SK-N-SH (cell line): Measurements from ENCODE around the gene KRTAP10-1. TPM values are rescaled to one million over a fixed set of nuclear protein-coding genes. Genes with fewer than 3 reads are reported as not detected.

Experiments used
- CTCF ChIA-PET: fragments of 300-600, 350-600 bp; formaldehyde crosslinking; extraction: SDS; loops from one replicate; lab custom pipeline; 2021; lab: Yijun Ruan, JAX
- POLR2A ChIA-PET: fragments of 350-600 bp; sonication (Branson Sonifier 250); formaldehyde crosslinking; extraction: SDS; loops from one replicate; lab custom pipeline; 2020; ENCODE audit warnings: antibody characterized with exemption, inconsistent platforms; lab: Yijun Ruan, JAX
- DNase-seq: peaks from one replicate; pipeline ENCODE4 v3.0.0; 2012
- H2AFZ ChIP-seq: fragments of 200-600 bp; sonication (generic); 2 replicates; pipeline ENCODE4 v1.8.1; 2016; ENCODE audit warnings: antibody characterized with exemption, mild to moderate bottlenecking, low read depth
- H3F3A ChIP-seq: fragments of 200-600 bp; sonication (generic); replicated peaks from 2 replicates; pipeline ENCODE3; 2016; ENCODE audit warnings: antibody characterized with exemption, mild to moderate bottlenecking; ENCODE audit not compliant: insufficient read depth
- H3K27ac ChIP-seq, 2 experiments: fragments of 200-500 bp in 1 of 2; fragments of 200-600 bp in 1 of 2; sonication (Bioruptor generic) in 1 of 2; sonication (generic), shearing (Covaris generic) in 1 of 2; 2 replicates each; pipeline versions ENCODE4 v1.5.1 to v1.6.1; 2014 to 2016; ENCODE audit warnings: low read depth in 2 of 2, inconsistent platforms in 1 of 2, low read length in 1 of 2, mild to moderate bottlenecking in 1 of 2, mixed read lengths in 1 of 2
- H3K27me3 ChIP-seq: fragments of 200-600 bp; sonication (generic), shearing (Covaris generic); 2 replicates; pipeline ENCODE4 v1.6.1; 2016; ENCODE audit warnings: mixed run types; ENCODE audit not compliant: insufficient read depth
- H3K36me3 ChIP-seq, 2 experiments: fragments of 200-500 bp in 1 of 2; fragments of 200-600 bp in 1 of 2; sonication (Bioruptor generic) in 1 of 2; sonication (generic) in 1 of 2; replicated peaks in 1 of 2; 2 replicates each; pipeline versions ENCODE3 to v1.5.1; 2014 to 2016; ENCODE audit warnings: low read length in 1 of 2, mild to moderate bottlenecking in 1 of 2; ENCODE audit not compliant: insufficient read depth in 2 of 2, control insufficient read depth in 1 of 2
- H3K4me1 ChIP-seq, 2 experiments: fragments of 200-500 bp in 1 of 2; fragments of 200-600 bp in 1 of 2; sonication (Bioruptor generic) in 1 of 2; sonication (generic), shearing (Covaris generic) in 1 of 2; 2 replicates each; pipeline versions ENCODE4 v1.5.1 to v1.6.1; 2014 to 2016; ENCODE audit warnings: low read depth in 1 of 2, low read length in 1 of 2, mixed run types in 1 of 2; ENCODE audit not compliant: insufficient read depth in 2 of 2, control insufficient read depth in 1 of 2
- H3K4me2 ChIP-seq: fragments of 200-600 bp; sonication (generic), shearing (Covaris generic); 2 replicates; pipeline ENCODE4 v1.6.1; 2017; ENCODE audit warnings: mixed run types
- H3K4me3 ChIP-seq, 2 experiments: fragments of 200-500 bp in 1 of 2; fragments of 200-600 bp in 1 of 2; sonication (Bioruptor generic) in 1 of 2; sonication (generic), shearing (Covaris generic) in 1 of 2; 2 replicates each; pipeline versions ENCODE4 v1.5.1 to v1.8.1; 2014 to 2016; ENCODE audit warnings: low read depth in 2 of 2, inconsistent platforms in 1 of 2, low read length in 1 of 2, mild to moderate bottlenecking in 1 of 2, mixed read lengths in 1 of 2, moderate library complexity in 1 of 2
- H3K79me2 ChIP-seq: fragments of 200-600 bp; sonication (generic); 2 replicates; pipeline ENCODE4 v1.8.1; 2017; ENCODE audit warnings: mild to moderate bottlenecking; ENCODE audit not compliant: insufficient read depth
- H3K9ac ChIP-seq: fragments of 200-600 bp; sonication (generic); 2 replicates; pipeline ENCODE4 v1.6.1; 2017; ENCODE audit warnings: mixed run types
- H3K9me2 ChIP-seq: fragments of 200-600 bp; sonication (generic); 2 replicates; pipeline ENCODE4 v1.6.1; 2017; ENCODE audit warnings: mixed run types
- H3K9me3 ChIP-seq: fragments of 200-600 bp; sonication (generic); 2 replicates; pipeline ENCODE4 v1.6.1; 2017; ENCODE audit warnings: mixed run types, mild to moderate bottlenecking, moderate library complexity
- H4K20me1 ChIP-seq: fragments of 200-600 bp; sonication (generic); 2 replicates; pipeline ENCODE4 v1.6.1; 2017; ENCODE audit warnings: mild to moderate bottlenecking, mixed run types; ENCODE audit not compliant: insufficient read depth
- CHD2 ChIP-seq: fragments of 150-350 bp; IDR thresholded peaks from 2 replicates; pipeline ENCODE4 v1.6.1; 2018; ENCODE audit warnings: low read length; ENCODE audit not compliant: partially characterized antibody
- CTCF ChIP-seq: fragments of 200-600 bp; sonication (generic); IDR thresholded peaks from 2 replicates; pipeline ENCODE4 v1.6.1; 2017; ENCODE audit warnings: antibody characterized with exemption, mild to moderate bottlenecking, moderate library complexity
- ELF1 ChIP-seq: IDR thresholded peaks from 2 replicates; pipeline ENCODE4 v1.4.0; 2012
- EP300 ChIP-seq, 2 experiments: IDR thresholded peaks; 2 replicates each; pipeline versions ENCODE4 v1.4.0 to v1.6.1; 2012; ENCODE audit warnings: borderline replicate concordance in 1 of 2, low read depth in 1 of 2, low read length in 1 of 2
- FOXJ3 ChIP-seq: sonication (generic); formaldehyde crosslinking; IDR thresholded peaks from 2 replicates; pipeline ENCODE4 v1.5.1; 2020; ENCODE audit warnings: mild to moderate bottlenecking, missing genetic modification reagents
- GATA2 ChIP-seq: sonication (generic); formaldehyde crosslinking; IDR thresholded peaks from 2 replicates; pipeline ENCODE4 v1.5.0; 2020; ENCODE audit warnings: mild to moderate bottlenecking, missing genetic modification reagents
- JUND ChIP-seq: IDR thresholded peaks from 2 replicates; pipeline ENCODE4 v1.4.0; 2012
- MXI1 ChIP-seq: IDR thresholded peaks from 2 replicates; pipeline ENCODE4 v1.6.1; 2012; ENCODE audit warnings: mild to moderate bottlenecking, low read depth, low read length, improper control_type of control experiment
- NFIC ChIP-seq: IDR thresholded peaks from 2 replicates; pipeline ENCODE4 v1.4.0; 2012; ENCODE audit warnings: borderline replicate concordance
- NRF1 ChIP-seq: IDR thresholded peaks from 2 replicates; pipeline ENCODE4 v1.6.1; 2012; ENCODE audit warnings: low read depth, mild to moderate bottlenecking, low read length
- PBX3 ChIP-seq: IDR thresholded peaks from 2 replicates; pipeline ENCODE4; 2012
- POLR2AphosphoS5 ChIP-seq: IDR thresholded peaks from 2 replicates; pipeline ENCODE4 v1.6.1; 2012; ENCODE audit warnings: low read depth, low read length
- RCOR1 ChIP-seq: fragments of 150-350 bp; IDR thresholded peaks from 2 replicates; pipeline ENCODE4 v1.6.1; 2017; ENCODE audit warnings: antibody characterized with exemption, low read length
- RXRA ChIP-seq: IDR thresholded peaks from 2 replicates; pipeline ENCODE4 v1.4.0; 2012; ENCODE audit warnings: low read depth, mild to moderate bottlenecking, borderline replicate concordance
- SIN3A ChIP-seq: IDR thresholded peaks from 2 replicates; pipeline ENCODE4 v1.6.1; 2012; ENCODE audit warnings: low read depth, mild to moderate bottlenecking, low read length, moderate library complexity, borderline replicate concordance
- TCF12 ChIP-seq: IDR thresholded peaks from 2 replicates; pipeline ENCODE4 v1.4.0; 2012
- USF1 ChIP-seq: IDR thresholded peaks from 2 replicates; pipeline ENCODE4 v1.4.0; 2012; ENCODE audit warnings: low read depth, borderline replicate concordance
- ZBTB33 ChIP-seq: IDR thresholded peaks from 2 replicates; pipeline ENCODE4 v1.4.0; 2012; ENCODE audit warnings: low read depth, borderline replicate concordance
- WGBS: methylation state at CpG from one replicate; pipeline ENCODE4 v1.1.6; 2017; ENCODE audit warnings: low lambda C conversion rate; 5-methylcytosine and 5-hydroxymethylcytosine counted together
- polyA plus RNA-seq, 3 experiments: library from polyadenylated mRNA; depleted of rRNA; stranded (reverse); fragments of >200 nt; gene quantifications; 2 replicates each; pipeline ENCODE4 v1.2.3, GENCODE V29; 2012

Gene KRTAP10-1
- polyA plus RNA-seq, 1 of the 3 experiments (the other 2 are of a cell fraction) = not detected

- 39% methylated on average over 7 of the region's 7 CpGs for WGBS
- no peak for DNase-seq
- H3K36me3 ChIP-seq = no peaks in the 10 kb centered on the region
- H3K4me3 ChIP-seq = no peak overlapping the region
- H3F3A ChIP-seq = no peaks in the 10 kb centered on the region
- peaks cover 11% of the 10 kb centered on the region; the same call in 1 of the 2 replicates for H3K9me3 ChIP-seq
- H3K79me2 ChIP-seq = peaks cover 6% of the 10 kb centered on the region; the same call in 1 of the 2 replicates
- TF ChIP-seq POLR2AphosphoS5 (no peak), ELF1 (no peak), USF1 (no peak), TCF12 (no peak), PBX3 (no peak), ZBTB33 (no peak), RCOR1 (no peak), FOXJ3 (no peak), CTCF (no peak), CHD2 (no peak), MXI1 (no peak), NFIC (no peak), SIN3A (no peak), EP300 (IDR thresholded peaks at IDR 0.05; ENCODE audit: borderline replicate concordance in 1 of 2, low read depth in 1 of 2, low read length in 1 of 2) (no peak), JUND (no peak), GATA2 (no peak), NRF1 (no peak), RXRA (no peak)
- no peaks in the 10 kb centered on the region for H3K4me1 ChIP-seq
- POLR2A ChIA-PET = no interaction called here
- no peaks in the 10 kb centered on the region for H3K9me2 ChIP-seq
- no peak overlapping the region for H3K9ac ChIP-seq
- H3K27me3 ChIP-seq = no peaks in the 10 kb centered on the region
- H2AFZ ChIP-seq = no peak overlapping the region
- no peaks in the 10 kb centered on the region for H4K20me1 ChIP-seq
- no peak overlapping the region for H3K27ac ChIP-seq
- CTCF ChIA-PET = interaction anchor here (0.9 to 1.4 kb wide), 4 partner anchors 12 to 28 kb away, joined by 3 to 6 read pairs (median 4); no protein-coding TSS in a partner anchor
- H3K4me2 ChIP-seq = no peak overlapping the region
Measured at GRCh38 chr21:44489962-44490361, 50.0 kb downstream of the KRTAP10-1 start.

Other genes starting within 250 kb of the KRTAP10-1 start
- 107 and 118 TPM in 2 replicates for gene PFKL, start 240.1 kb downstream of the KRTAP10-1 start, polyA plus RNA-seq (2012; rRNA removed)
- gene CFAP410, start 200.8 kb downstream of the KRTAP10-1 start, polyA plus RNA-seq (2012; rRNA removed) = 18.0 and 19.2 TPM in 2 replicates
- not detected in 2 replicates for gene TRPM2, start 186.6 kb downstream of the KRTAP10-1 start, polyA plus RNA-seq (2012; rRNA removed)
- gene LRRC3, start 84.7 kb downstream of the KRTAP10-1 start, polyA plus RNA-seq (2012; rRNA removed) = 1.9 and 2.3 TPM in 2 replicates
- gene KRTAP10-2, start 11.3 kb upstream of the KRTAP10-1 start, polyA plus RNA-seq (2012; rRNA removed) = not detected in 2 replicates
- gene KRTAP10-3, start 18.6 kb upstream of the KRTAP10-1 start, polyA plus RNA-seq (2012; rRNA removed) = not detected in 2 replicates
- gene KRTAP10-4, start 33.5 kb upstream of the KRTAP10-1 start, polyA plus RNA-seq (2012; rRNA removed) = not detected in 2 replicates
- gene KRTAP10-5, start 40.4 kb upstream of the KRTAP10-1 start, polyA plus RNA-seq (2012; rRNA removed) = not detected in 2 replicates
- not detected in 2 replicates for gene KRTAP10-6, start 52.3 kb upstream of the KRTAP10-1 start, polyA plus RNA-seq (2012; rRNA removed)
- not detected in 2 replicates for gene KRTAP10-7, start 60.4 kb upstream of the KRTAP10-1 start, polyA plus RNA-seq (2012; rRNA removed)
- not detected in 2 replicates for gene KRTAP10-8, start 71.9 kb upstream of the KRTAP10-1 start, polyA plus RNA-seq (2012; rRNA removed)
- not detected in 2 replicates for gene KRTAP10-9, start 86.9 kb upstream of the KRTAP10-1 start, polyA plus RNA-seq (2012; rRNA removed)
- not detected in 2 replicates for gene KRTAP10-10, start 97.2 kb upstream of the KRTAP10-1 start, polyA plus RNA-seq (2012; rRNA removed)
- gene KRTAP10-11, start 106.2 kb upstream of the KRTAP10-1 start, polyA plus RNA-seq (2012; rRNA removed) = not detected in 2 replicates
- gene KRTAP12-4, start 114.5 kb upstream of the KRTAP10-1 start, polyA plus RNA-seq (2012; rRNA removed) = not detected in 2 replicates
- not detected in 2 replicates for gene KRTAP12-3, start 117.7 kb upstream of the KRTAP10-1 start, polyA plus RNA-seq (2012; rRNA removed)
- gene KRTAP12-2, start 126.7 kb upstream of the KRTAP10-1 start, polyA plus RNA-seq (2012; rRNA removed) = not detected in 2 replicates
- gene KRTAP12-1, start 142.0 kb upstream of the KRTAP10-1 start, polyA plus RNA-seq (2012; rRNA removed) = not detected in 2 replicates
- not detected in 2 replicates for gene KRTAP10-12, start 157.0 kb upstream of the KRTAP10-1 start, polyA plus RNA-seq (2012; rRNA removed)
- 0.03 and 0.08 TPM in 2 replicates for gene TSPEAR, start 171.4 kb upstream of the KRTAP10-1 start, polyA plus RNA-seq (2012; rRNA removed)